GM06990 (cell line): ENCODE results near the gene GRIK3.
"Not testable (repeated sequence)": the region's sequence is repeated elsewhere in the genome, so short reads cannot be mapped to it uniquely, and the experiment has no call there.

Experiments used
- DNase-seq: peaks from one replicate; pipeline ENCODE4 v3.0.0-alpha.2; 2011; ENCODE audit not compliant: insufficient read length; ENCODE audit errors: extremely low read depth
- H3K27me3 ChIP-seq: replicated peaks from 2 replicates; pipeline ENCODE4 v1.6.0; 2011; ENCODE audit warnings: low read length; ENCODE audit not compliant: control insufficient read depth, insufficient read depth
- H3K36me3 ChIP-seq: 2 replicates; pipeline ENCODE4 v1.5.1; 2011; ENCODE audit warnings: low read length; ENCODE audit not compliant: control insufficient read depth, insufficient read depth
- H3K4me3 ChIP-seq: replicated peaks from 2 replicates; pipeline ENCODE4 v1.5.1; 2011; ENCODE audit warnings: low read depth, mild to moderate bottlenecking, control low read depth, low read length
- TF ChIP-seq, protein P1 (sequence below): IDR thresholded peaks from 2 replicates; pipeline ENCODE4 v1.5.1; 2011; ENCODE audit warnings: low read length, control low read depth, mild to moderate bottlenecking, inconsistent platforms; ENCODE audit not compliant: insufficient read depth, poor library complexity, severe bottlenecking

The GRIK3 gene

GRCh38 chr1:36912365-36912865 is 121.9 kb downstream of the GRIK3 start:
- no peak for DNase-seq
- Histone ChIP-seq H3K27me3 (no peaks in the 10 kb centered on the region; the same call in 1 of the 2 replicates), H3K4me3 (no peak overlapping the region), H3K36me3 (no peaks in the 10 kb centered on the region)
- TF ChIP-seq, protein P1, sequence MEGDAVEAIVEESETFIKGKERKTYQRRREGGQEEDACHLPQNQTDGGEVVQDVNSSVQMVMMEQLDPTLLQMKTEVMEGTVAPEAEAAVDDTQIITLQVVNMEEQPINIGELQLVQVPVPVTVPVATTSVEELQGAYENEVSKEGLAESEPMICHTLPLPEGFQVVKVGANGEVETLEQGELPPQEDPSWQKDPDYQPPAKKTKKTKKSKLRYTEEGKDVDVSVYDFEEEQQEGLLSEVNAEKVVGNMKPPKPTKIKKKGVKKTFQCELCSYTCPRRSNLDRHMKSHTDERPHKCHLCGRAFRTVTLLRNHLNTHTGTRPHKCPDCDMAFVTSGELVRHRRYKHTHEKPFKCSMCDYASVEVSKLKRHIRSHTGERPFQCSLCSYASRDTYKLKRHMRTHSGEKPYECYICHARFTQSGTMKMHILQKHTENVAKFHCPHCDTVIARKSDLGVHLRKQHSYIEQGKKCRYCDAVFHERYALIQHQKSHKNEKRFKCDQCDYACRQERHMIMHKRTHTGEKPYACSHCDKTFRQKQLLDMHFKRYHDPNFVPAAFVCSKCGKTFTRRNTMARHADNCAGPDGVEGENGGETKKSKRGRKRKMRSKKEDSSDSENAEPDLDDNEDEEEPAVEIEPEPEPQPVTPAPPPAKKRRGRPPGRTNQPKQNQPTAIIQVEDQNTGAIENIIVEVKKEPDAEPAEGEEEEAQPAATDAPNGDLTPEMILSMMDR, result no peak

DNA sequence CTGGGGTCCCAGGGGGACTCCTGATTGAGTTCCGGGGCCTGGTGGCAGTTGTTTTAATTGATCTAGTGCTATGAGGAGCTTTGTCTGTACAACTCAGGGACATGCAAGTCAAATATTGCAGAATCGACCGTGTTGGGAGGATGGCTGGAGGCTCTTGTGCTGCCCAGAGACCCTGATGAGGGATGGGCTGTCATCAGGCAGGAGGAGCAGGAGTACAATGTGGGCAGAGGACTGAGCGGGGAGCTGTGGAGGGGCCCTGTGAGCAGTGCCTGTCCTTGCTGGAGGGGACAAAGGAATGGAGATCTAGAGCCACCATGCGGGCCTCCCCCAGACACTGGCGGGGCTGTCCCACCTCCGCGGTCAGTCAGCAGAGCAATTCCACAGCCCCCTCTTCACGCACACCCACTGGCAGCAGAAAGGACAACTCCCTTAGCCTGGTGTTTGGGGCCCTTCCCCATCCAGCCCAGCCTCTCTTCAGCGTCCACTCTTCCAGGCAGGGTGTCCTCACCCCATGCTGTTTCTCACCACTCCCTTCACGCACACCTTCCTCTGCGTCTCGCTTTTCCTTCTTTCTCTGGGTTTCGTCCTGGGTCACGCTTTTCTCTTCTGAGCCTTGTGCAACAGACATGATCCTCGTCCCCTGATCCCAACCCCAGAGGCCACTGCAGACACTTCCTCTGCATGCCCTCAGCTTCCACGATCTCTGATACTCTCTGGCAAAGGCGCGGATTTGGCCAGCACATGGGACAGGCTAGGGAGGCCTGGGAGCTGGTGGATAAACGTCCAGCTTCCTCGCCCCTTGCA is 122.6 kb downstream of the GRIK3 start:
- H3K36me3 ChIP-seq, result no peaks in the 10 kb centered on the region
- no peaks in the 10 kb centered on the region; the same call in 1 of the 2 replicates for H3K27me3 ChIP-seq
- DNase-seq, result peak; percentile 18
- TF ChIP-seq, protein P1, result no peak
- H3K4me3 ChIP-seq, result no peak overlapping the region

- Histone ChIP-seq H3K36me3 (no peaks in the 10 kb centered on the region), H3K27me3 (no peaks in the 10 kb centered on the region; the same call in 1 of the 2 replicates), H3K4me3 (no peak overlapping the region)
- DNase-seq, result peak; percentile 23
- TF ChIP-seq, protein P1, result no peak
Measured at GRCh38 chr1:36910886-36911540, 123.3 kb downstream of the GRIK3 start.

GRCh38 chr1:36909946-36910725 is 124.2 kb downstream of the GRIK3 start:
- no peak overlapping the region for H3K4me3 ChIP-seq
- no peaks in the 10 kb centered on the region; the same call in 1 of the 2 replicates for H3K27me3 ChIP-seq
- H3K36me3 ChIP-seq, result no peaks in the 10 kb centered on the region
- TF ChIP-seq, protein P1, result no peak
- DNase-seq, result no peak

GRCh38 chr1:36909359-36909758 is 125.0 kb downstream of the GRIK3 start:
- not testable (repeated sequence) for H3K36me3 ChIP-seq, H3K4me3 ChIP-seq, DNase-seq, H3K27me3 ChIP-seq
